ENCODE measurements around the gene VTN.

GRCh38 chr17:28326114-28326513 is 44.0 kb downstream of the VTN start:
- no peak for TF ChIP-seq EZH2phosphoT487 (IDR thresholded peaks at IDR 0.05; ENCODE audit: insufficient read depth, low read depth)
- TF ChIP-seq EZH2 (IDR thresholded peaks at IDR 0.05; ENCODE audit: insufficient read depth, poor library complexity, severe bottlenecking): no peak

Data from GM23248 (cell line).